GM12878 (cell line): ENCODE results near the gene OLFML2A. TPM values are rescaled to one million over a fixed set of nuclear protein-coding genes. Genes with fewer than 3 reads are reported as not detected.

ENCODE experiments used
- ATAC-seq: fragments of 200-7000 bp; cut with Tn5 transposase; 3 replicates; pipeline ENCODE4 v1.9.1; 2020; ENCODE audit warnings: mild to moderate bottlenecking, moderate library complexity
- BruUV-seq: library from RNA; stranded (reverse); fragments of 400-500 nt; replicated peaks from 2 replicates; lab custom pipeline; 2021; lab: Mats Ljungman, UMichigan
- CTCF ChIA-PET: fragments of 300-600 bp; sonication (Branson Sonifier 250); formaldehyde crosslinking; extraction: SDS; loops from one replicate; lab custom pipeline; 2021; ENCODE audit warnings: inconsistent platforms; lab: Yijun Ruan, JAX
- POLR2A ChIA-PET: fragments of 350-600 bp; formaldehyde crosslinking; extraction: SDS; loops from one replicate; lab custom pipeline; 2021; ENCODE audit warnings: inconsistent platforms; lab: Charles Lee
- RAD21 ChIA-PET: fragments of 300-600 bp; sonication (Branson Sonifier 250); formaldehyde crosslinking; loops from one replicate; lab custom pipeline; 2023; ENCODE audit warnings: antibody characterized with exemption; ENCODE audit not compliant: unreplicated experiment; lab: Charles Lee
- SMC1A ChIA-PET: fragments of 300-600 bp; sonication (Branson Sonifier 250); formaldehyde crosslinking; loops from one replicate; lab custom pipeline; 2023; ENCODE audit not compliant: unreplicated experiment, uncharacterized antibody; lab: Charles Lee
- DNase-seq: peaks from one replicate; pipeline ENCODE4 v3.0.0-alpha.2; 2011; ENCODE audit warnings: low read depth, low spot score
- FAIRE-seq: peaks from 3 replicates; lab custom pipeline; 2011; peaks lifted over from hg19 to GRCh38; lab: Jason Lieb, UNC
- H2AFZ ChIP-seq: 2 replicates; pipeline ENCODE4 v1.6.0; 2011; ENCODE audit warnings: low read depth, low read length, control low read depth; ENCODE audit not compliant: control insufficient read depth
- H3K27ac ChIP-seq: 2 replicates; pipeline ENCODE4 v1.5.1; 2011; ENCODE audit warnings: control low read depth; ENCODE audit not compliant: control insufficient read depth, insufficient read depth
- H3K27me3 ChIP-seq, 2 experiments: replicated peaks in 1 of 2; 2 replicates each; pipeline versions ENCODE4 v1.6.0 to v1.6.1; 2011; ENCODE audit warnings: low read length in 1 of 2; ENCODE audit not compliant: control insufficient read depth in 2 of 2, insufficient read depth in 2 of 2
- H3K36me3 ChIP-seq, 2 experiments: 2 replicates each; pipeline ENCODE4 v1.5.1; 2011; ENCODE audit warnings: low read length in 1 of 2; ENCODE audit not compliant: control insufficient read depth in 2 of 2, insufficient read depth in 2 of 2
- H3K4me1 ChIP-seq: 2 replicates; pipeline ENCODE4 v1.6.1; 2011; ENCODE audit warnings: mild to moderate bottlenecking, low read length, moderate library complexity, mixed read lengths; ENCODE audit not compliant: control insufficient read depth, insufficient read depth
- H3K4me2 ChIP-seq: 2 replicates; pipeline ENCODE4 v1.6.0; 2011; ENCODE audit warnings: control low read depth; ENCODE audit not compliant: control insufficient read depth, insufficient read depth
- H3K4me3 ChIP-seq: fragments of 200-600 bp; sonication (generic); 2 replicates; pipeline ENCODE4 v1.5.1; 2016
- H3K79me2 ChIP-seq: 2 replicates; pipeline ENCODE4 v1.6.0; 2011; ENCODE audit warnings: low read length; ENCODE audit not compliant: control insufficient read depth, insufficient read depth
- H3K9ac ChIP-seq: 2 replicates; pipeline ENCODE4 v1.8.0; 2011; ENCODE audit warnings: low read length, control low read depth, mixed read lengths; ENCODE audit not compliant: control insufficient read depth, insufficient read depth
- H3K9me3 ChIP-seq: replicated peaks from 3 replicates; pipeline ENCODE4 v1.5.1; 2011; ENCODE audit warnings: mild to moderate bottlenecking, low read length; ENCODE audit not compliant: control insufficient read depth, insufficient read depth
- H4K20me1 ChIP-seq: 2 replicates; pipeline ENCODE4 v1.6.0; 2011; ENCODE audit not compliant: control insufficient read depth, insufficient read depth
- BACH1 ChIP-seq: fragments of 450-650 bp; IDR thresholded peaks from 2 replicates; pipeline ENCODE4 v1.6.1; 2017; ENCODE audit warnings: mild to moderate bottlenecking, borderline replicate concordance
- CHD2 ChIP-seq: IDR thresholded peaks from 2 replicates; pipeline ENCODE4 v1.6.1; 2011; ENCODE audit warnings: low read depth, low read length, improper control_type of control experiment, borderline replicate concordance
- GATAD2B ChIP-seq: fragments of 450-650 bp; conservative IDR thresholded peaks from 2 replicates; pipeline ENCODE4 v1.6.1; 2017; ENCODE audit warnings: low read depth, mild to moderate bottlenecking, moderate library complexity
- HCFC1 ChIP-seq: fragments of 150-350 bp; IDR thresholded peaks from 2 replicates; pipeline ENCODE4 v1.6.1; 2014; ENCODE audit warnings: low read length
- HDAC6 ChIP-seq: fragments of 200-600 bp; sonication (generic); IDR thresholded peaks from one replicate; pipeline ENCODE4 v1.8.0; 2017; ENCODE audit warnings: antibody characterized with exemption; ENCODE audit not compliant: unreplicated experiment
- MEF2B ChIP-seq: fragments of 450-650 bp; IDR thresholded peaks from 2 replicates; pipeline ENCODE4 v1.6.1; 2018; ENCODE audit warnings: mild to moderate bottlenecking, moderate library complexity; ENCODE audit not compliant: partially characterized antibody, poor library complexity, severe bottlenecking
- MTA2 ChIP-seq: fragments of 450-650 bp; IDR thresholded peaks from 2 replicates; pipeline ENCODE4 v1.6.1; 2016; ENCODE audit warnings: low read depth, mild to moderate bottlenecking, moderate library complexity
- NR2F1 ChIP-seq: fragments of 450-650 bp; conservative IDR thresholded peaks from 2 replicates; pipeline ENCODE4 v1.6.1; 2017; ENCODE audit warnings: mild to moderate bottlenecking
- POLR2AphosphoS2 ChIP-seq: IDR thresholded peaks from 2 replicates; pipeline ENCODE4 v1.6.1; 2011; ENCODE audit warnings: low read depth, mild to moderate bottlenecking, low read length, improper control_type of control experiment, moderate library complexity
- SIN3A ChIP-seq: IDR thresholded peaks from 2 replicates; pipeline ENCODE4 v1.6.1; 2012; ENCODE audit warnings: low read depth, low read length, improper control_type of control experiment
- YBX1 ChIP-seq: fragments of 450-650 bp; IDR thresholded peaks from 2 replicates; pipeline ENCODE4 v1.6.1; 2016; ENCODE audit warnings: antibody characterized with exemption
- ZZZ3 ChIP-seq: IDR thresholded peaks from 2 replicates; pipeline ENCODE4 v1.6.1; 2011; ENCODE audit warnings: low read depth; ENCODE audit not compliant: control insufficient read depth, insufficient read length
- WGBS: methylation state at CpG from one replicate; pipeline ENCODE4 v1.1.6; 2016; ENCODE audit warnings: low lambda C conversion rate; ENCODE audit not compliant: insufficient replicate concordance, insufficient coverage; ENCODE audit errors: missing lambda C conversion rate; 5-methylcytosine and 5-hydroxymethylcytosine counted together
- in situ Hi-C: fragments of 300-500 bp; cut with MboI; formaldehyde crosslinking; loops from 9 replicates; pipeline ENCODE4 v1.14.3; 2018; ENCODE audit warnings: mixed read lengths
- intact Hi-C: fragments of 100-400 bp; cut with micrococcal nuclease; formaldehyde crosslinking; loops from one replicate; pipeline ENCODE4 v1.14.2; 2022; ENCODE audit not compliant: unreplicated experiment
- polyA plus RNA-seq, 11 experiments: library from polyadenylated mRNA; depleted of rRNA in 4 of 11; unstranded in 6 of 11; stranded (reverse) in 5 of 11; fragments of >200 nt; fragmentation: Nextera tagmentation in 4 of 11; fragmentation: Illumina TruSeq in 1 of 11; extraction: Ambion mirVana in 4 of 11; extraction: Trizol in 1 of 11; gene quantifications; 1 replicate in 1 of 11; 2 replicates in 10 of 11; pipeline versions ENCODE4 v1.2.1 to v1.2.3, GENCODE V29; 2011 to 2016; ENCODE audit warnings: inconsistent platforms in 2 of 11, missing spikeins in 2 of 11, low read depth in 1 of 11
- total RNA-seq, 4 experiments: library from RNA; depleted of rRNA in 3 of 4; stranded (reverse); fragments of >200 nt in 3 of 4; fragmentation: Illumina TruSeq in 1 of 4; extraction: Trizol in 1 of 4; gene quantifications; 2 replicates each; pipeline versions ENCODE4 v1.2.1 to v1.2.3, GENCODE V29; 2013 to 2021

The OLFML2A gene
- total and polyA plus RNA-seq, 10 of the 15 experiments (the other 5 are each of a cell fraction or from before 2014, with no cell fraction given): 0.02 to 0.13 (median 0.10) TPM; not detected in 4

- TF ChIP-seq BACH1 (no peak), ZZZ3 (no peak), MEF2B (no peak), GATAD2B (no peak), HDAC6 (no peak)
- in situ Hi-C loops: no loop called here
- Histone ChIP-seq H3K36me3 (no peaks in the 10 kb centered on the region), H3K27me3 (no peaks in the 10 kb centered on the region), H3K79me2 (no peaks in the 10 kb centered on the region), H3K9ac (no peak overlapping the region), H2AFZ (no peak overlapping the region), H4K20me1 (no peaks in the 10 kb centered on the region), H3K27ac (no peak overlapping the region), H3K4me3 (no peak overlapping the region), H3K4me1 (no peaks in the 10 kb centered on the region), H3K4me2 (no peak overlapping the region), H3K9me3 (no peaks in the 10 kb centered on the region; the same call in 2 of the 3 replicates)
- ATAC-seq (no peak), DNase-seq (no peak), FAIRE-seq (no peak)
- WGBS: 97% methylated on average over 4 of the region's 4 CpGs
- ChIA-PET CTCF (interaction anchor here (1.2 kb wide), 1 partner anchor 24 kb away, joined by 3 read pairs; no protein-coding TSS in a partner anchor), POLR2A (interaction anchor here (1.2 kb wide), 1 partner anchor 15 kb away, joined by 4 read pairs; no protein-coding TSS in a partner anchor), SMC1A (interaction anchor here (1.0 to 1.6 kb wide), 3 partner anchors 11 to 79 kb away, joined by 3 to 4 read pairs (median 3); no protein-coding TSS in a partner anchor), RAD21 (no interaction called here)
- no TSS peak for BruUV-seq
- intact Hi-C loops: no loop called here
Measured at GRCh38 chr9:124741149-124741548, 35.8 kb upstream of the OLFML2A start.

DNA sequence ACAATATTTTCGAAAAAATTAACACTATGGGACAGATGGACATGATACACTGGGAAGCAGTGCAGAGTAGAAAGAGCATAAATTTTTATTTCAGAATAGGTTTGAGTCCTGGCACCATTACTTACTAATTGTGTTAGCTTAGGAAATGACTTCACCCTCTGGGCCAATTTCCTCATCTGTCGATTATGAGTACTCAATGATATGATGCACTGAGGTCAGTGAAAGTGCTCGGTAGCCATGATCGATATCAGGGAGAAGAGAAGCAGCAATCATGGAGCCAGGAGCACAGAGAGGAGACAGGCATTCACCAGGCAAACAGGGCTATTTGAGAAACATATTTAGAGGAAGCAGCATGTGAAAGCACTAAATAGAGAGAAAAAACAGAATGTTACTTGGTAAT is 35.3 kb upstream of the OLFML2A start:
- Histone ChIP-seq H3K4me2 (no peak overlapping the region), H3K27ac (no peak overlapping the region), H3K4me1 (no peaks in the 10 kb centered on the region), H3K27me3 (no peaks in the 10 kb centered on the region), H3K36me3 (no peaks in the 10 kb centered on the region)
- DNase-seq (no peak), ATAC-seq (no peak), FAIRE-seq (no peak)
- SMC1A ChIA-PET: interaction anchor here (1.1 to 1.6 kb wide), 2 partner anchors 25 to 80 kb away, joined by 3 to 4 read pairs; no protein-coding TSS in a partner anchor
- RAD21 ChIA-PET: no interaction called here
- BruUV-seq: no TSS peak
- intact Hi-C loops: no loop called here
- TF ChIP-seq POLR2AphosphoS2 (no peak), MEF2B (no peak), HCFC1 (no peak), YBX1 (no peak), SIN3A (no peak), MTA2 (no peak), NR2F1 (no peak), CHD2 (no peak)
- TF ChIP-seq, all 136 proteins: peak for 0
- Histone ChIP-seq H3K9me3 (no peaks in the 10 kb centered on the region; the same call in 2 of the 3 replicates), H4K20me1 (no peaks in the 10 kb centered on the region; the same call in 1 of the 2 replicates), H2AFZ (no peak overlapping the region), H3K4me3 (no peak overlapping the region), H3K9ac (no peak overlapping the region), H3K79me2 (no peaks in the 10 kb centered on the region)
- ChIA-PET POLR2A (interaction anchor here (1.2 kb wide), 1 partner anchor 16 kb away, joined by 4 read pairs; no protein-coding TSS in a partner anchor), CTCF (interaction anchor here (1.2 kb wide), 1 partner anchor 23 kb away, joined by 3 read pairs; no protein-coding TSS in a partner anchor)
- in situ Hi-C loops: no loop called here
- WGBS: 78% methylated on average over 4 of the region's 4 CpGs
